Left cardiac atrium (tissue), 4 donors: ENCODE data around the gene RNF148. TPM values are rescaled to one million over a fixed set of nuclear protein-coding genes. Genes with fewer than 3 reads are reported as not detected.
"Not testable (repeated sequence)": the region's sequence is repeated elsewhere in the genome, so short reads cannot be mapped to it uniquely, and the experiment has no call there.

Source experiments
- ATAC-seq, 2 donors: fragments of 200-7000 bp; cut with Tn5 transposase; one replicate each; pipeline ENCODE4 v1.9.1; 2020; ENCODE audit warnings: mild to moderate bottlenecking in 2 of 2, moderate library complexity in 2 of 2
- DNase-seq: peaks from one replicate; pipeline ENCODE4 v3.0.0-alpha.2; 2020
- intact Hi-C, 2 donors: fragments of 100-400 bp; cut with DNase I; formaldehyde crosslinking; loops; one replicate each; pipeline versions ENCODE4 v1.14.1 to v1.15.1; 2022 to 2023
- total RNA-seq, 2 donors: library from RNA; stranded (reverse); fragmentation: NEBNext Ultra II Directional; extraction: Animal tissue kit (Norgen Biotek cat#: 25700); gene quantifications; one replicate each; pipeline ENCODE4 v1.2.1, GENCODE V29; 2021
- donor health status: DM: no; HTN: yes; CAD: no.
- donor health status: DM: no; HTN: yes; CAD: no; lungs with severe emphysema.
- donor health status: DM: yes; HTN: yes; CAD: no.
- donor health status: Dilated cardiomyopathy.

The RNF148 gene
- total RNA-seq, 2 donors from 2014 or later = 0.35 to 0.63 TPM

GRCh38 chr7:122694697-122695096 lies 8.0 kb downstream of the RNF148 start:
- intact Hi-C loops = no loop called here
- DNase-seq = no peak
- no peak for ATAC-seq

- intact Hi-C loops = no loop called here
- ATAC-seq = no peak
- DNase-seq = no peak
Measured at GRCh38 chr7:122692769-122693309, 9.9 kb downstream of the RNF148 start.

- ATAC-seq = no peak
- intact Hi-C loops = no loop called here
- no peak for DNase-seq
Measured at GRCh38 chr7:122691569-122692235, 11.0 kb downstream of the RNF148 start.

- intact Hi-C loops = no loop called here
- DNase-seq = no peak
- ATAC-seq = no peak
Measured at GRCh38 chr7:122689346-122690109, 13.2 kb downstream of the RNF148 start.

- DNase-seq (no peak), ATAC-seq (peak in 1 of 2 donors; percentile 53)
- intact Hi-C loops = no loop called here
Measured at GRCh38 chr7:122688400-122688998, 14.2 kb downstream of the RNF148 start.

GRCh38 chr7:122686360-122686878 lies 16.3 kb downstream of the RNF148 start:
- ATAC-seq = no peak
- intact Hi-C loops = no loop called here
- DNase-seq = no peak

- ATAC-seq = no peak
- no peak for DNase-seq
- intact Hi-C loops = no loop called here
Measured at GRCh38 chr7:122684504-122684903, 18.2 kb downstream of the RNF148 start.

- DNase-seq (no peak), ATAC-seq (peak; percentile 26 to 41)
- intact Hi-C loops = no loop called here
Measured at GRCh38 chr7:122682815-122683550, 19.7 kb downstream of the RNF148 start.

GRCh38 chr7:122681186-122681585 lies 21.5 kb downstream of the RNF148 start:
- DNase-seq, ATAC-seq, intact Hi-C loops: not testable (repeated sequence)

- no peak for ATAC-seq
- no peak for DNase-seq
- intact Hi-C loops = no loop called here
Measured at GRCh38 chr7:122679813-122680212, 22.9 kb downstream of the RNF148 start.

GRCh38 chr7:122679269-122679709 lies 23.4 kb downstream of the RNF148 start:
- intact Hi-C loops = not testable (repeated sequence)

GRCh38 chr7:122677149-122677548 lies 25.6 kb downstream of the RNF148 start:
- intact Hi-C loops = no loop called here
- no peak for DNase-seq
- no peak for ATAC-seq

More at GRCh38 chr7:122679269-122679709, 23.4 kb downstream of the RNF148 start:
- not testable (repeated sequence) for ATAC-seq, DNase-seq

GRCh38 chr7:122676466-122676865 lies 26.3 kb downstream of the RNF148 start:
- DNase-seq (no peak), ATAC-seq (no peak)
- intact Hi-C loops = no loop called here

- DNase-seq (no peak), ATAC-seq (no peak)
- intact Hi-C loops = no loop called here
Measured at GRCh38 chr7:122675621-122676020, 27.1 kb downstream of the RNF148 start.

- DNase-seq (no peak), ATAC-seq (peak in 1 of 2 donors; percentile 57)
- intact Hi-C loops = no loop called here
Measured at GRCh38 chr7:122675011-122675410, 27.7 kb downstream of the RNF148 start.

GRCh38 chr7:122674502-122674901 lies 28.2 kb downstream of the RNF148 start:
- ATAC-seq (peak in 1 of 2 donors; percentile 64), DNase-seq (peak; percentile 39)
- intact Hi-C loops = no loop called here

GRCh38 chr7:122673951-122674350 lies 28.8 kb downstream of the RNF148 start:
- intact Hi-C loops = no loop called here
- DNase-seq (peak; percentile 24), ATAC-seq (peak in 1 of 2 donors; percentile 18)

- DNase-seq (no peak), ATAC-seq (no peak)
- intact Hi-C loops = no loop called here
Measured at GRCh38 chr7:122672536-122672935, 30.2 kb downstream of the RNF148 start.

GRCh38 chr7:122663733-122664132 lies 39.0 kb downstream of the RNF148 start:
- ATAC-seq = no peak

More at GRCh38 chr7:122663733-122664132, 39.0 kb downstream of the RNF148 start:
- intact Hi-C loops = no loop called here
- no peak for DNase-seq
